ENCODE results near the gene SURF4.
"Not testable (repeated sequence)": the region's sequence is repeated elsewhere in the genome, so short reads cannot be mapped to it uniquely, and the experiment has no call there.

Gene SURF4

DNA sequence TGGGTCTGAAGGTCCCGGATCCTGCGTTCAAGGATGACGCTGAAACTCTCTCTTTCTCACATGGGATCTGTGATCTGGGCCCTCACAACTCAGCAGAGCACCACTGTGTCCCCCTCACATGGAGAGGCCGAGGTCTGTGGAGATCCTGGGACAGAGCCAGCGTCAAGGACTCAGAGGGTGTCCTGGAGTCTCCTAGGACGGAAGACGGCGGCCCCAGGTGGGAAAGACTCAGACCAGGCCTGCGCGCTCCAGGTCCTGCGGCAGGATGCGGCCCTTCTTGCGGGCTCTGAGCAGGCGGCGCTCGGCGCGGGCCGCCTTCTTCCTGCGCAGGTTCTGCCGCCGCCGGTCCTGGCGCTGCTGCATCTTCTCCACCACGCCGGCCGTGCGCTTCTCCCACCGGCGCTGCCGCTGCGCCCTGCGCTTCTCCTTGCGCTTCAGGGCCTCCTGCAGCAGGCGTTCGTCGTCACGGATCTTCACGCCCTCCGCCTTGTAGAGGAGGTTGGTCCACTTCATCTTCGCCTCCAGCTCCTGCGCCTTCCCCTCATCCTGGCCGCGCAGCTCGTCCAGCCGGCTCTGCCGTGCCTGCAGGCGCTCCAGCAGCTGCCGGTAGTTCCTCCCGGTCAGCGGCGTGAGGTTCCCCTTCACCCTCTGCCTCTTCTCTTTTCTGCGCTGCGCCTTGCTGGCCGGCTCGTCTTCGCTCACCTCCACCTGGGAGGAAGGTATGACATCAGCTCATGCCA lies 44.0 kb downstream of the SURF4 start:
- 97% methylated on average over 57 of the region's 57 CpGs for WGBS

DNA sequence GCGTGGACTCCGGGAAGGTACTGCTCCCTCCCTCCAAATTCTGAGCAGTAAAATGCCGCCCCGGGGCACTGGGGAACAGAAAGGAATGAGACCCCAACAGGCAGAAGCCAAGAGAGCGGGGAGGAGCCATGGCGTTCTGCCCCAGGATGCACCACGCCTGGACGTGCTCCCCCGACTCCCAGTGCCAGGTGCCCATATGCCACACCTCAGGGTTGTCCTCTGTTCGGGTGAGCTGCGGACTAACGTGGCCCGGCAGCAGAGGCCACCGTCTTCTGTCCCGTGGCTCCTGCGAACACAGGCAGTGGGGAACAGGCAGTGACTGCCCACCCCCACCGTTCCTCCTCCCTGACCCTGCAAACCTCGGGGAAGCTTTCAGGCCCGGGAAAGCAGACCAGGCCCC lies 44.6 kb downstream of the SURF4 start:
- Histone ChIP-seq H3K4me3 (ENCODE audit: low read length) (no peak overlapping the region), H3K27me3 (ENCODE audit: insufficient read depth, low read length) (no peaks in the 10 kb centered on the region), H3K4me1 (ENCODE audit: insufficient read depth, low read length) (peaks cover 7% of the 10 kb centered on the region; the same call in 1 of the 2 replicates), H3K36me3 (ENCODE audit: insufficient read depth, low read length) (peaks cover 50% of the 10 kb centered on the region), H3K27ac (ENCODE audit: low read depth, low read length) (no peak overlapping the region), H3K9me3 (ENCODE audit: insufficient read depth, low read depth, low read length) (no peaks in the 10 kb centered on the region), H3K9ac (ENCODE audit: low read depth, low read length) (no peak overlapping the region)
- 94% methylated on average over 19 of the region's 19 CpGs for WGBS

More for the DNA sequence above, 44.0 kb downstream of the SURF4 start:
- Histone ChIP-seq H3K27me3 (ENCODE audit: insufficient read depth, low read length) (no peaks in the 10 kb centered on the region), H3K4me1 (ENCODE audit: insufficient read depth, low read length) (peaks cover 7% of the 10 kb centered on the region; the same call in 1 of the 2 replicates), H3K9me3 (ENCODE audit: insufficient read depth, low read depth, low read length) (no peaks in the 10 kb centered on the region), H3K9ac (ENCODE audit: low read depth, low read length) (no peak overlapping the region), H3K36me3 (ENCODE audit: insufficient read depth, low read length) (peaks cover 50% of the 10 kb centered on the region), H3K4me3 (ENCODE audit: low read length) (no peak overlapping the region), H3K27ac (ENCODE audit: low read depth, low read length) (no peak overlapping the region)

DNA sequence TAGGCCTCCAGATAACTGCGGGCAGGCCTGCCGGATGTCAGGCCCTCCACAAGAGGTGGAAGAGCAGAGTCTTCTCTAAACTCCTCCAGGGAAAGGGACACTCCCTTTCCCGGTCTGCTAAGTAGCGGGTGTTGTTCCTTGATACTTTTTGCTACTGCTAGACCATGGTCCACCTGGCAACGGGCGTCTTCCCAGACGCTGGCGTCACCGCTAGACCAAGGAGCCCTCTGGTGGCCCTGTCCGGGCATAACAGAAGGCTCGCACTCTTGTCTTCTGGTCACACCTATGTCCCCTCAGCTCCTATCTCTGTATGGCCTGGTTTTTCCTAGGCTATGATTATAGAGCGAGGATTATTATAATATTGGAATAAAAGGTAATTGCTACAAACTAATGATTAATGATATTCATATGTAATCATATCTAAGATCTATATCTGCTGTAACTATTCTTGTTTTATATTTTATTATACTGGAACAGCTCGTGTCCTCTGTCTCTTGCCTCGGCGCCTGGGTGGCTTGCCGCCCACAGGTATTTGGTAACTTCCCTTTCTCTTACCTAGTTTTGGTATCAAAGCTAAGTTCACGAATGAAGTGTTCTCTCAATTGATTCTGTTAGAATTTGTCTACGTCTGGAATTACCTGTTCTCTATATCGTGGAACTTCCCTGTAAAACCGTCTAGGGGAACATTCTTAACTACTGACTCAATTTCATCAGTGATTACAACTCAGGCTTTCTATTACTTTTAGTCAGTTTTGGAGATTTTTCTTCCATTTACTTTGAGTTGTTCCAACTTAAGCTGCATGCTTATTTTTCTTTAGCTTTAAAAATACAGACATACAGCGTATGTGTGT lies 46.3 kb downstream of the SURF4 start:
- H3K27ac ChIP-seq (ENCODE audit: low read depth, low read length); H3K4me3 ChIP-seq (ENCODE audit: low read length); H3K9me3 ChIP-seq (ENCODE audit: insufficient read depth, low read depth, low read length); H3K4me1 ChIP-seq (ENCODE audit: insufficient read depth, low read length); H3K27me3 ChIP-seq (ENCODE audit: insufficient read depth, low read length); H3K9ac ChIP-seq (ENCODE audit: low read depth, low read length): not testable (repeated sequence)
- WGBS: 52% methylated on average over 19 of the region's 21 CpGs
- peaks cover 47% of the 10 kb centered on the region for H3K36me3 ChIP-seq (ENCODE audit: insufficient read depth, low read length)

DNA sequence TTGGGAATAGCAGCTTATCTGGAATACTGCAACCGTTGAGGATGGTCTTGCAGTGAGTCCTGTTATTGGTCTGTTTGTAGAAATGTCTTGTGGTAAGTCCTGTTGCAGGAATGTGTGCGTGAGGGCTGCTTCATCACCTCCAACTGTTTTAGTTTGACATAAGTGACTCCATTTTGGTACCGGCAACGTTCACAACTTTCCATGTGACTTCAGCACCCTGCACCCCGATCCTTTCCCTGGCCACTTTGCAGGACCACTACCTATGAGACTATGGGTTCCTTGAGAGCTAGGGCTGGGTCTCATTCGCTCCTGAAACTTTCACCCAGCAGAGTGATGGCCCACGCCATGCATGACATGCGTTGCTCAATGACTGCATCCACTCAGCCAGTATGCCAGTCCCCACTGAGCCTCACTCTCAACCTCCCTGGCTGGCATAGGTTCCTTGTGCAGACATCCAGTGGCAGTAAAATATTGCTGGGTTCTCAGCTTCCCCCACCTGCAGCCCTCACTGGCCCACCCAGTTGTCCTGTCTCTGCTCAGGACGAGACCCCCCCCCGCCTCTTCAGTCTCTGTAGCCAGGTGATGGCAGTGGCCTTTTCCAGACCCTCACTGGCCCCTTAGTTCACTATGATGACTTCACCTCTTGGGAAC lies 47.9 kb downstream of the SURF4 start:
- Histone ChIP-seq H3K4me3 (ENCODE audit: low read length) (no peak overlapping the region), H3K36me3 (ENCODE audit: insufficient read depth, low read length) (peaks cover 32% of the 10 kb centered on the region), H3K4me1 (ENCODE audit: insufficient read depth, low read length) (no peaks in the 10 kb centered on the region), H3K9ac (ENCODE audit: low read depth, low read length) (no peak overlapping the region), H3K9me3 (ENCODE audit: insufficient read depth, low read depth, low read length) (no peaks in the 10 kb centered on the region), H3K27ac (ENCODE audit: low read depth, low read length) (no peak overlapping the region), H3K27me3 (ENCODE audit: insufficient read depth, low read length) (no peaks in the 10 kb centered on the region)
- 95% methylated on average over 10 of the region's 10 CpGs for WGBS

DNA sequence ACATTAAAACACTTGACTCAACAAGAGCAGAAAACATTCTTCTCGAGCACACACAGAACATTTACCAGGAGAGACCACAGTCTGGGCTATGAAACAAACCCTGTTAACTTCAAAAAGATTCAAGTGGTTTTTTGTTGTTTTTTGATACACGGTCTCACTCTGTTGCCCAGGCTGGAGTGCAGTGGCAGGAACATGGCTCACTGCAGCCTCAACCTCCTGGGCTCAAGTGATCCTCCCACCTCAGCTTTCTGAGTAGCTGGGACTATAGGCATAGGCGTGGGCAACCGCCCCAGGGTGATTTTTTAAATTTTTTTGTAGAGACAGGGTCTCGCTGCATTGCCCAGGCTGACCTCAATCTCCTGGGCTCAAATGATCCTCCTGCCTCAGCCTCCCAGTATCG lies 48.8 kb downstream of the SURF4 start:
- not testable (repeated sequence) for H3K27ac ChIP-seq (ENCODE audit: low read depth, low read length); H3K9ac ChIP-seq (ENCODE audit: low read depth, low read length); H3K4me1 ChIP-seq (ENCODE audit: insufficient read depth, low read length); H3K27me3 ChIP-seq (ENCODE audit: insufficient read depth, low read length); H3K9me3 ChIP-seq (ENCODE audit: insufficient read depth, low read depth, low read length); H3K4me3 ChIP-seq (ENCODE audit: low read length)
- 84% methylated on average over 6 of the region's 6 CpGs for WGBS
- peaks cover 22% of the 10 kb centered on the region for H3K36me3 ChIP-seq (ENCODE audit: insufficient read depth, low read length)

DNA sequence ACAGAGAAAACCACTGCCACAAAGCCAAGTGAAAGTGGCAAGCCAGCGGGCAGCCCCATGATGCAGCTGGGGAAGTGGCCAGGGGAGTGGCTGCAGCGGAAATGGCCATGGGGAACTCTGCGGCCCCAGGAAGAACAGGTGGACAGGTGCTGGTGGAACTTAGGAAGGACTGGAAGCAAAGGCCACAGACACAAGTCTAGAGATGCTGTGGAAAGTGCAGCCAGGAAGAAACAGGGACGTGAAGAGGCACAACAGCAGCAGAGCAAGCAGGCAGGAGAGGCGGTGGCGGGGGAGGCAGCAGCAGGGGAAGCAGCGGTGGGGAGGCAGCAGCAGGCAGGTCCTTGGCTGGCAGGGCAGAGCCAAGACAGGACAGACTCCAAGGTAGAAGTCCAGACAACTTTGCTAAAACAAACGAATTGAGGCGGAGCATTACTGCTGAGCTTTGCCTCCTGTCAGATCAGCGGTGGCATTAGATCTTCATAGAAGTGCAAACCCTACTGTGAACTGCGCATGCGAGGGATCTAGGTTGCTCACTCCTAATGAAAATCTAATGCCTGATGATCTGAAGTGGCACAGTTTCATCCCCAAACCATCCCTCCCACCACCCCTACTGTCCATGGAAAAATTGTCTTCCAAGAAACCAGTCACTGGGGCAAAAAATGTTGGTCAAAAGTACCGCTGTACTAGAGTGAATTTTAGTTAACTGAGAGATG lies 51.7 kb downstream of the SURF4 start:
- H3K9ac ChIP-seq (ENCODE audit: low read depth, low read length): no peak overlapping the region
- H3K27me3 ChIP-seq (ENCODE audit: insufficient read depth, low read length): no peaks in the 10 kb centered on the region
- H3K4me1 ChIP-seq (ENCODE audit: insufficient read depth, low read length): no peaks in the 10 kb centered on the region
- 84% methylated on average over 13 of the region's 13 CpGs for WGBS
- no peak overlapping the region for H3K4me3 ChIP-seq (ENCODE audit: low read length)
- H3K27ac ChIP-seq (ENCODE audit: low read depth, low read length): no peak overlapping the region
- H3K36me3 ChIP-seq (ENCODE audit: insufficient read depth, low read length): no peaks in the 10 kb centered on the region
- no peaks in the 10 kb centered on the region for H3K9me3 ChIP-seq (ENCODE audit: insufficient read depth, low read depth, low read length)

DNA sequence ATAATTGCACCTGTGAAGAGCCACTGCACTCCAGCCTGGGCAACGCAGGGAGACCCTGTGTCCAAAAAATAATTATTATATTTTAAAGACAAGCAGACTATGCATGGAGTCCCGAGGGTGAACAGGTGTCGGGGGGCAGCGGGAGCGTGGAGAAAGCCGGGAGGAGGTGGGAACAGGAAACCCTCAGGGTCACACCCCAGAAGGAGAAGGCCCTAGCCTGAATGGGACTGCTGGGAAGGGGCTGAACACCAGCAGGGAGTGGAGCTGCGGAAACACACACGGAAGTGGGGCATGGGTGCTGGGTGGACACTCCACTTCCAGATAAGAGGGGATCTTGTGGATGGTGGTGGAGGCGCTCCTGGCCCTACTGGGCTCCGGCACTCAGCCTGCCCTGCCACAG lies 52.6 kb downstream of the SURF4 start:
- H3K27me3 ChIP-seq (ENCODE audit: insufficient read depth, low read length): no peaks in the 10 kb centered on the region
- H3K4me1 ChIP-seq (ENCODE audit: insufficient read depth, low read length): no peaks in the 10 kb centered on the region
- no peak overlapping the region for H3K27ac ChIP-seq (ENCODE audit: low read depth, low read length)
- H3K36me3 ChIP-seq (ENCODE audit: insufficient read depth, low read length): no peaks in the 10 kb centered on the region
- 91% methylated on average over 9 of the region's 10 CpGs for WGBS
- H3K9ac ChIP-seq (ENCODE audit: low read depth, low read length): no peak overlapping the region
- H3K9me3 ChIP-seq (ENCODE audit: insufficient read depth, low read depth, low read length): no peaks in the 10 kb centered on the region
- H3K4me3 ChIP-seq (ENCODE audit: low read length): no peak overlapping the region

DNA sequence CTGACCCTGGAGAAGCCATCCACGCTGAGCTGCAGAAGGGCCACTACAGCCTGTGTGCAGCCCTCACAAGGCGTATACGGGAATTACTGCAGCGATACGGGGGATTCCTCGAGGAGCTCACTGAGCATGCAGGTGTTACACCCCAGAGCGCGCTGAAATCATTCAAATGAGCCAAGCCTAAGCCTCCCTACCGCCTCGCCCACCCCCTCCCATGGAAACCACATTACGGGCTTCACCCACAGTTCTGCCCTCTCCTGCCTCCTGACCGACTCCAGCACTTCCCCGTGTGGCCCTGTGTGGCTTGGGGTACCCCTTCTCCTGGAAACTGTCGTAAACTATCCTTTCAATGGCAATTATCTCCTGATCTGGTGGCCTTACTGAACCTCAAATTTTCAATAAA lies 53.2 kb downstream of the SURF4 start:
- Histone ChIP-seq H3K9ac (ENCODE audit: low read depth, low read length) (no peak overlapping the region), H3K27ac (ENCODE audit: low read depth, low read length) (no peak overlapping the region), H3K27me3 (ENCODE audit: insufficient read depth, low read length) (no peaks in the 10 kb centered on the region), H3K9me3 (ENCODE audit: insufficient read depth, low read depth, low read length) (no peaks in the 10 kb centered on the region), H3K36me3 (ENCODE audit: insufficient read depth, low read length) (no peaks in the 10 kb centered on the region), H3K4me1 (ENCODE audit: insufficient read depth, low read length) (no peaks in the 10 kb centered on the region), H3K4me3 (ENCODE audit: low read length) (no peak overlapping the region)
- WGBS: 94% methylated on average over 14 of the region's 14 CpGs

DNA sequence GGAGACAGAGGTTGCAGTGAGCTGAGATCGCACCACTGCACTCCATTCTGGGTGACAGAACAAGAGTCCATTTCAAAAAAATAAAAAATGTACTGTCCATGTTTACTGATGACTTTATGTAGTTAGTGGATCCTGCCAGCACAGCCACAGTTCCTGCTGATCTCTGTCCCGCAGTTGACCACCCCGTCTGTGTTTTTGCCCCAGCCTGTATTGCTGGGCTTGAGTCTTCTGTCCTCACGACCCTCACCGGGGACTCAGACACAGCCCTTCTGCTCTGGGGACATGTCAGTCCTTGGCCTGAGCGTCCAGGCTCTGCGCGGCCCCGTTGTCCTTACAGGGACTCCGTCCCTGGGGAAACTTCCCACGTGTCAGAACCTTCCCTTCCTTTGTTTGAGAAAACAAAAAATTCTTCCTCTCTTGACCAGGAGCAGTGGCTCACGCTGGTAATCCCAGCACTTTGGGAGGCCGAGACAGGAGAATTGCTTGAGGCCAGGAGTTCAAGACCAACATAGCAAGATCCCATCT lies 54.4 kb downstream of the SURF4 start:
- H3K9ac ChIP-seq (ENCODE audit: low read depth, low read length): no peak overlapping the region
- H3K9me3 ChIP-seq (ENCODE audit: insufficient read depth, low read depth, low read length): no peaks in the 10 kb centered on the region
- H3K27me3 ChIP-seq (ENCODE audit: insufficient read depth, low read length): no peaks in the 10 kb centered on the region
- H3K27ac ChIP-seq (ENCODE audit: low read depth, low read length): no peak overlapping the region
- no peaks in the 10 kb centered on the region for H3K36me3 ChIP-seq (ENCODE audit: insufficient read depth, low read length)
- no peaks in the 10 kb centered on the region for H3K4me1 ChIP-seq (ENCODE audit: insufficient read depth, low read length)
- 90% methylated on average over 13 of the region's 13 CpGs for WGBS
- no peak overlapping the region for H3K4me3 ChIP-seq (ENCODE audit: low read length)

DNA sequence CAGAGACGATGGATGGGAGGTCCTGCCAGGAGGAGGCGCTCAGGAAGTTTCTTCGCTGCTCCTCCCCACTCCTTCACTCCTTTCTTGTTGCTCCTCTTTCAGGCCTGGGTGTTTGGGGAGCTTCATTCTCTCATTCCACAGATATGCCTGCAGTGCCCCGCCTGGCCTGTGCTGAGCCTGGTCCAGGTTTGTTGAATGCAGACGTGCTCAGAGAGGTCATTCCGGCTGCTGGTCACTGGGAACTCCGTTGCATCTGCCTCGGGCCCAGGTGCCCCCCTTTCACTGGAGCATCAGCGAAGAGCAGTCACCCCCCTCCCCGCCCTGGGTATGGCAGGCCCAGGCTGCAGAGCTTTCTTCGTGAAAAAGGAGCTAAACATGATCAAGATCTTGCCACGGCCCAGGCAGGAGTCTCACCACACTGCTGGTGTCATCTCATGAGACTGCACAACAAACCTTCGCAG lies 55.4 kb downstream of the SURF4 start:
- Histone ChIP-seq H3K9me3 (ENCODE audit: insufficient read depth, low read depth, low read length) (no peaks in the 10 kb centered on the region), H3K27ac (ENCODE audit: low read depth, low read length) (no peak overlapping the region), H3K36me3 (ENCODE audit: insufficient read depth, low read length) (no peaks in the 10 kb centered on the region), H3K9ac (ENCODE audit: low read depth, low read length) (no peak overlapping the region), H3K4me3 (ENCODE audit: low read length) (no peak overlapping the region), H3K4me1 (ENCODE audit: insufficient read depth, low read length) (no peaks in the 10 kb centered on the region), H3K27me3 (ENCODE audit: insufficient read depth, low read length) (no peaks in the 10 kb centered on the region)
- WGBS: 86% methylated on average over 13 of the region's 13 CpGs

Measured in HUES64 (cell line).